Glutamatergic neuron (in vitro differentiated cells): Measurements from ENCODE around the gene MARK2. TPM values are rescaled to one million over a fixed set of nuclear protein-coding genes. Genes with fewer than 3 reads are reported as not detected.

ENCODE experiments used
- DNase-seq: peaks from one replicate; pipeline ENCODE4 v3.0.0; 2022
- H3K27ac Mint-ChIP-seq: one replicate; pipeline ENCODE4 v1.8.0; 2020; ENCODE audit warnings: mild to moderate bottlenecking, mixed read lengths, inconsistent platforms; ENCODE audit not compliant: unreplicated experiment
- H3K27me3 Mint-ChIP-seq: one replicate; pipeline ENCODE4 v1.8.0; 2020; ENCODE audit warnings: mild to moderate bottlenecking, moderate library complexity, mixed read lengths, inconsistent platforms; ENCODE audit not compliant: unreplicated experiment
- H3K36me3 Mint-ChIP-seq: one replicate; pipeline ENCODE4 v1.8.0; 2020; ENCODE audit warnings: mild to moderate bottlenecking, mixed read lengths, inconsistent platforms; ENCODE audit not compliant: unreplicated experiment
- H3K4me1 Mint-ChIP-seq: one replicate; pipeline ENCODE4 v1.8.0; 2020; ENCODE audit warnings: mild to moderate bottlenecking, low read depth, mixed read lengths, inconsistent platforms; ENCODE audit not compliant: unreplicated experiment
- H3K4me3 Mint-ChIP-seq: one replicate; pipeline ENCODE4 v1.8.0; 2020; ENCODE audit warnings: mild to moderate bottlenecking, mixed read lengths, inconsistent platforms; ENCODE audit not compliant: unreplicated experiment
- H3K9me3 Mint-ChIP-seq: one replicate; pipeline ENCODE4 v1.8.0; 2020; ENCODE audit warnings: mild to moderate bottlenecking, moderate library complexity, mixed read lengths, inconsistent platforms; ENCODE audit not compliant: unreplicated experiment
- CTCF ChIP-seq: fragments of 200-600 bp; sonication (generic); IDR thresholded peaks from one replicate; pipeline ENCODE4 v1.5.0; 2021; ENCODE audit not compliant: partially characterized antibody, unreplicated experiment
- total RNA-seq: library from RNA; stranded (reverse); fragmentation: NEBNext Ultra II Directional; extraction: Animal tissue kit (Norgen Biotek cat#: 25700); gene quantifications from one replicate; pipeline ENCODE4 v1.2.1, GENCODE V29; 2021; ENCODE audit not compliant: unreplicated experiment

The MARK2 gene
- total RNA-seq, 1 donor from 2014 or later, result 76.8 TPM

GRCh38 chr11:63883791-63884190, 44.9 kb downstream of the MARK2 start:
- peaks cover 9% of the 10 kb centered on the region for H3K27me3 Mint-ChIP-seq
- H3K27ac Mint-ChIP-seq, result no peak overlapping the region
- no peak for DNase-seq
- H3K36me3 Mint-ChIP-seq, result no peaks in the 10 kb centered on the region
- peaks cover 17% of the 10 kb centered on the region for H3K9me3 Mint-ChIP-seq
- peaks cover 48% of the 10 kb centered on the region for H3K4me1 Mint-ChIP-seq
- H3K4me3 Mint-ChIP-seq, result no peak overlapping the region
- TF ChIP-seq CTCF, result no peak

DNA sequence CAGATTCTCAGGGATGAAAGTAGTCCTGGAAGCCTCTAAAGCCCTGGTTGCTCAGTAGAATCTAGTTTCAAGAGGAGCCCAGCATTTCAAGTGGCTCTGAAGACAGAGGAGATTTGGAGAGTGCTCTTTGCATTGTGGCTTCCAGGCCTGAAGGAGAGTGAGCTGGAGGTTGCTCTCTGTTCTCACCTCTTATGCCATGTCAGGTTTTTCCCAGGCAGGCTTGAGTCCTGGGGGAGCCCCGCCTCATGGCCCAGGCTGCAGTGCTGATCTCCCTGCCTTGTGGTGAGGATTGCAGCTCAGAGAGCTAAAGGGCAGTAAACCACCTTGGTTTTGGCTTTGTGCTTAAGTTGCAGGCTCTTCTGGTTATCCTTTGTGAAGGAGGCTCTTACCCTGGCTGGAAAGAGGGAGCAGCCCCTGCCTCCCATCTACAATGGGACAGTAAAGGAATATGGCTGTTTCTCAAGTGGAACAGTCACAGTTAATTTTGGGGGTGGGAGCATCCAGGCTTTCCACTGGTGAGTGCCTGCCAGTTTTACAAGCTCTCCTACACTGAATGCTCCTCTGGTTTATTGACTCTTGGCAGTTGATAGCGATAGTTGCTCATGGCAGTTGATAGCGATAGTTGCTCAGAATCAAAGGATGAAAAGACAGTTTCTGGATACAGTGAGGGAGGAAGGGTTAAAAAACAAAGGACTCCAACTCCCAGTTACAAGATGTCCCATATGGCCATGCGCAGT, 45.5 kb downstream of the MARK2 start:
- Mint-ChIP-seq H3K27me3 (peaks cover 11% of the 10 kb centered on the region), H3K4me3 (no peak overlapping the region), H3K9me3 (peaks cover 17% of the 10 kb centered on the region), H3K4me1 (peaks cover 49% of the 10 kb centered on the region), H3K36me3 (no peaks in the 10 kb centered on the region), H3K27ac (peak overlapping the region; percentile 26)
- DNase-seq, result no peak
- no peak for TF ChIP-seq CTCF

- Mint-ChIP-seq H3K27me3 (peaks cover 14% of the 10 kb centered on the region), H3K4me1 (peaks cover 35% of the 10 kb centered on the region), H3K27ac (peak overlapping the region; percentile 86), H3K9me3 (peaks cover 8% of the 10 kb centered on the region), H3K4me3 (peak overlapping the region; percentile 67), H3K36me3 (no peaks in the 10 kb centered on the region)
- TF ChIP-seq CTCF, result no peak
- no peak for DNase-seq
Measured at GRCh38 chr11:63887386-63887999, 48.6 kb downstream of the MARK2 start.

- peak overlapping the region; percentile 64 for H3K27ac Mint-ChIP-seq
- no peak for TF ChIP-seq CTCF
- H3K4me3 Mint-ChIP-seq, result peak overlapping the region; percentile 75
- H3K9me3 Mint-ChIP-seq, result peaks cover 8% of the 10 kb centered on the region
- DNase-seq, result no peak
- peaks cover 4% of the 10 kb centered on the region for H3K36me3 Mint-ChIP-seq
- H3K27me3 Mint-ChIP-seq, result peaks cover 14% of the 10 kb centered on the region
- peaks cover 28% of the 10 kb centered on the region for H3K4me1 Mint-ChIP-seq
Measured at GRCh38 chr11:63888170-63889086, 49.5 kb downstream of the MARK2 start.
